NCI-H2196 (cell line): ENCODE measurements around the gene BRMS1.

ENCODE experiments used
- DNase-seq: peaks from one replicate; lab custom pipeline; 2025; ENCODE audit not compliant: unreplicated experiment; lab: John Stamatoyannopoulos, UW

BRMS1 gene

DNA sequence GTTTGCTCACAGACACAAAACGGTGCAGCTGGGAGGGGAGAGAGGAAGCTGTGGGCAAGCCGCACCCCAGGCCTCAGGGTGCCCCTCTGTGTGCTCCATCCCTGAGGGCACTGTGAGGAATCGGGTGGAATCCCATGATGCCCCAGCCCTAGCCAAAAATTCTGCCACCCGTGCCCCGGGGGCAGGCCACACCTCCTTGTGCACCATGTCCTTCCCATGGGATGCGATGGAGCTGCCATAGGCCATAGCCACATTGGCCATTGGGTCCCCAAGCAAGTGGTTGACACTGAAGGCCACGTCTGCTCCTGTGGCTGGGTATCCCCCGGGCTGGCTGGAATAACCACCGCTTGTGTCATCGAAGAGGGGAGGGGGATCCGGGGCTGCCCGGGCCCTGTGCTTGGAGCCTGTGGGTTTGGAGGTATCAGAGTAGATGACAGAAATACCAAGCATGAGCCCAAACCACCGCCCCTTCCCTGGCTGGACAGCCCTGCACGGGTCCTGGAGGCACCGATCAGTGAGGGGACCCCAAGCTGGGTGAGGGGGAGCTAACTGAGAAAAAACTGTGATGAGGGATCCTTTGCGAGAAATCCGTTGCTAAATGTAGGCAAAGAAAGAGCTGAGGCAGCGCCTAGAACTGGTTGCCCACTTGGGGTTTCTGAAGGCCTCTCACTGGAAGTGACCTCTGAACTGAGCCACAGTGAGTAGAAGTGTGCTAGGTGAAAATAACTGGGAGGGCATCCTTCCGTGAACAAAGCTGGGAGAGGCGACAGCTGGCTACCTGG lies 56.8 kb downstream of the BRMS1 start:
- DNase-seq, result no peak
